Fibroblast of lung (primary cell): ENCODE measurements around the gene ELMO1. TPM values are rescaled to one million over a fixed set of nuclear protein-coding genes. Genes with fewer than 3 reads are reported as not detected.

ENCODE experiments used
- DNase-seq, 2 donors: peaks; one replicate each; pipeline versions ENCODE4 v3.0.0 to v3.0.0-alpha.2; 2010; ENCODE audit warnings: low read depth in 2 of 2
- H2AFZ ChIP-seq: 2 replicates; pipeline ENCODE4 v1.5.1; 2012; ENCODE audit warnings: low read length, control low read depth, inconsistent platforms
- H3K27ac ChIP-seq: 2 replicates; pipeline ENCODE4 v1.5.1; 2011; ENCODE audit warnings: low read length, control low read depth; ENCODE audit not compliant: insufficient read depth
- H3K27me3 ChIP-seq: 2 replicates; pipeline ENCODE4 v1.5.1; 2011; ENCODE audit warnings: mild to moderate bottlenecking, low read length; ENCODE audit not compliant: control insufficient read depth, insufficient read depth
- H3K36me3 ChIP-seq: 2 replicates; pipeline ENCODE4 v1.5.1; 2011; ENCODE audit warnings: low read length; ENCODE audit not compliant: control insufficient read depth, insufficient read depth
- H3K4me1 ChIP-seq: 2 replicates; pipeline ENCODE4 v1.5.1; 2011; ENCODE audit warnings: low read length; ENCODE audit not compliant: control insufficient read depth, insufficient read depth; ENCODE audit errors: extremely low read depth
- H3K4me2 ChIP-seq: 2 replicates; pipeline ENCODE4 v1.5.1; 2011; ENCODE audit warnings: low read length, control low read depth; ENCODE audit not compliant: insufficient read depth; ENCODE audit errors: extremely low read depth
- H3K4me3 ChIP-seq, 4 experiments: fragments of 200-600 bp in 1 of 4; sonication (generic) in 1 of 4; replicated peaks in 1 of 4; 2 replicates each; pipeline ENCODE4 v1.5.1; 2011 to 2016; ENCODE audit warnings: low read length in 4 of 4, low read depth in 3 of 4, mild to moderate bottlenecking in 3 of 4, control low read depth in 2 of 4, inconsistent platforms in 1 of 4, mixed read lengths in 1 of 4; ENCODE audit not compliant: insufficient read depth in 1 of 4; ENCODE audit errors: control extremely low read depth in 1 of 4
- H3K79me2 ChIP-seq: 2 replicates; pipeline ENCODE4 v1.5.1; 2012; ENCODE audit warnings: mild to moderate bottlenecking, low read length, inconsistent platforms; ENCODE audit not compliant: control insufficient read depth, insufficient read depth
- H3K9ac ChIP-seq: 2 replicates; pipeline ENCODE4 v1.5.1; 2011; ENCODE audit warnings: mild to moderate bottlenecking, low read length, control low read depth; ENCODE audit not compliant: insufficient read depth
- H3K9me3 ChIP-seq: 2 replicates; pipeline ENCODE4 v1.5.1; 2012; ENCODE audit warnings: low read depth, low read length; ENCODE audit not compliant: control insufficient read depth, insufficient read depth
- H4K20me1 ChIP-seq: 2 replicates; pipeline ENCODE4 v1.5.1; 2011; ENCODE audit warnings: low read length; ENCODE audit not compliant: control insufficient read depth, insufficient read depth; ENCODE audit errors: extremely low read depth
- EZH2 ChIP-seq: IDR thresholded peaks from 2 replicates; pipeline ENCODE4 v1.5.1; 2012; ENCODE audit warnings: low read length, control low read depth, mild to moderate bottlenecking; ENCODE audit errors: missing control alignments
- polyA plus RNA-seq, 2 donors: library from polyadenylated mRNA; depleted of rRNA in 1 of 2; stranded (reverse) in 1 of 2; unstranded in 1 of 2; fragments of >200 nt; gene quantifications; 2 replicates each; pipeline ENCODE4 v1.2.1, GENCODE V29; 2011 to 2012; ENCODE audit warnings: missing spikeins in 1 of 2
- total RNA-seq: library from RNA; depleted of rRNA; stranded (reverse); fragments of >200 nt; gene quantifications from 2 replicates; pipeline ENCODE4 v1.2.1, GENCODE V29; 2014
- TF ChIP-seq, protein P1 (sequence below), 2 donors: IDR thresholded peaks in 1 of 2; conservative IDR thresholded peaks in 1 of 2; 1 replicate in 1 of 2; 2 replicates in 1 of 2; pipeline ENCODE4 v1.5.1; 2011 to 2012; ENCODE audit warnings: low read length in 2 of 2, control low read depth in 1 of 2, inconsistent platforms in 1 of 2, low read depth in 1 of 2, mild to moderate bottlenecking in 1 of 2

Gene ELMO1
- total and polyA plus RNA-seq, 2 donors (not counting 1 experiment from before 2014, with no cell fraction given): 0.50 TPM; not detected in 1

DNA sequence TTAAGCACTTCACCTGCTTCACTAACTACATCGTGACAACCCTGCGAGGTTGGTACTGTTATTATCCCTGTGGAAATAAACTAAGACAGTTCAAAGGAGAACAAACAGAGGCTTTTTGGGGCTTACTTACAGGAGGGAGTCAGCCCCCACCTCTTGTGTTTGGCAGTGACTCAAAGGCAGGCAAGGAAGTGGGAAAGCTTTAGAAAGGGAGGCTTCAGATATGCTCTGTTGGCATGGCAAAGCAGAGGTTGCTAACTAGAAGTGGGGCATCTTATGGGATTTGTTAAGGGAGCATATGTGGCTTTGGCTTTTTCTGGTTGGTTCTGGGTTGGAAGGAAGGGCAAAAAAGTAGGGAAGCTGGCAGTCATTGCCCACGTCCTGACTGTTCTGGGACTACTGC lies 639.6 kb downstream of the ELMO1 start:
- H3K36me3 ChIP-seq: no peaks in the 10 kb centered on the region
- H3K79me2 ChIP-seq: no peaks in the 10 kb centered on the region
- DNase-seq: no peak
- H3K9ac ChIP-seq: no peak overlapping the region
- no peak overlapping the region for H3K27ac ChIP-seq
- H3K27me3 ChIP-seq: no peaks in the 10 kb centered on the region
- TF ChIP-seq, protein P1, sequence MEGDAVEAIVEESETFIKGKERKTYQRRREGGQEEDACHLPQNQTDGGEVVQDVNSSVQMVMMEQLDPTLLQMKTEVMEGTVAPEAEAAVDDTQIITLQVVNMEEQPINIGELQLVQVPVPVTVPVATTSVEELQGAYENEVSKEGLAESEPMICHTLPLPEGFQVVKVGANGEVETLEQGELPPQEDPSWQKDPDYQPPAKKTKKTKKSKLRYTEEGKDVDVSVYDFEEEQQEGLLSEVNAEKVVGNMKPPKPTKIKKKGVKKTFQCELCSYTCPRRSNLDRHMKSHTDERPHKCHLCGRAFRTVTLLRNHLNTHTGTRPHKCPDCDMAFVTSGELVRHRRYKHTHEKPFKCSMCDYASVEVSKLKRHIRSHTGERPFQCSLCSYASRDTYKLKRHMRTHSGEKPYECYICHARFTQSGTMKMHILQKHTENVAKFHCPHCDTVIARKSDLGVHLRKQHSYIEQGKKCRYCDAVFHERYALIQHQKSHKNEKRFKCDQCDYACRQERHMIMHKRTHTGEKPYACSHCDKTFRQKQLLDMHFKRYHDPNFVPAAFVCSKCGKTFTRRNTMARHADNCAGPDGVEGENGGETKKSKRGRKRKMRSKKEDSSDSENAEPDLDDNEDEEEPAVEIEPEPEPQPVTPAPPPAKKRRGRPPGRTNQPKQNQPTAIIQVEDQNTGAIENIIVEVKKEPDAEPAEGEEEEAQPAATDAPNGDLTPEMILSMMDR (conservative IDR thresholded peaks at IDR 0.05 in 1 of 2, IDR thresholded peaks at IDR 0.05 in 1 of 2; ENCODE audit: low read depth in 1 of 2, low read length in 2 of 2): no peak
- TF ChIP-seq EZH2: no peak
- no peaks in the 10 kb centered on the region for H4K20me1 ChIP-seq
- no peak overlapping the region for H3K4me3 ChIP-seq
- H3K9me3 ChIP-seq: no peaks in the 10 kb centered on the region
- H3K4me2 ChIP-seq: no peak overlapping the region
- no peaks in the 10 kb centered on the region for H3K4me1 ChIP-seq
- H2AFZ ChIP-seq: no peak overlapping the region

DNA sequence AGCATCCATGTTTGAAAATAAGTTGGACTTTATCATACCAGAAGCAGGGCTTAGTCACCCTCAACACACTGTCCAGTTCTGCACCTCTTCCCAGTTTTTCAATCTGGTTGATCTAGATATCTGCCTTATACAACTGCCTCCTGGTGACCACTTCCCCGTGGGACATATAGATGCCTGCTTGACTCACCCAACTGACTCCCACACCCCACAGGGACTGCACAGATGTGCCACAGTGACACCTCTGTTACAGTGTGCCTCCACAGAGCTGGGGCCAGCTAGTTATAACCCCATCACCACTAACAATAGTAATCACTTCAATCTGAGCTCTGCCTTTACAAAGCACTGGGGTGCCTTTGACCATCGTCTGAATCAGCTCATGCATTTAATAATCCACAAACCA lies 641.8 kb downstream of the ELMO1 start:
- H3K27me3 ChIP-seq: no peaks in the 10 kb centered on the region
- no peaks in the 10 kb centered on the region for H3K4me1 ChIP-seq
- no peak overlapping the region for H3K4me2 ChIP-seq
- H4K20me1 ChIP-seq: no peaks in the 10 kb centered on the region
- H3K9ac ChIP-seq: no peak overlapping the region
- DNase-seq: no peak
- no peaks in the 10 kb centered on the region for H3K36me3 ChIP-seq
- no peak overlapping the region for H3K4me3 ChIP-seq
- TF ChIP-seq, protein P1 (conservative IDR thresholded peaks at IDR 0.05 in 1 of 2, IDR thresholded peaks at IDR 0.05 in 1 of 2; ENCODE audit: low read depth in 1 of 2, low read length in 2 of 2): no peak
- no peak for TF ChIP-seq EZH2
- no peaks in the 10 kb centered on the region for H3K79me2 ChIP-seq
- H2AFZ ChIP-seq: no peak overlapping the region
- no peaks in the 10 kb centered on the region for H3K9me3 ChIP-seq
- no peak overlapping the region for H3K27ac ChIP-seq

Other genes with a start within 250 kb of the ELMO1 start
- gene GPR141, start 234.9 kb upstream of the ELMO1 start, total RNA-seq: under 0.01 TPM in 1 of 2 replicates, not detected in the other
- gene GPR141, start 234.9 kb upstream of the ELMO1 start, polyA plus RNA-seq: not detected in 2 replicates